ENCODE measurements around the gene NFYC. TPM values are rescaled to one million over a fixed set of nuclear protein-coding genes. Genes with fewer than 3 reads are reported as not detected.

The NFYC gene
- total RNA-seq, 1 donor from 2014 or later: 62.2 TPM

DNA sequence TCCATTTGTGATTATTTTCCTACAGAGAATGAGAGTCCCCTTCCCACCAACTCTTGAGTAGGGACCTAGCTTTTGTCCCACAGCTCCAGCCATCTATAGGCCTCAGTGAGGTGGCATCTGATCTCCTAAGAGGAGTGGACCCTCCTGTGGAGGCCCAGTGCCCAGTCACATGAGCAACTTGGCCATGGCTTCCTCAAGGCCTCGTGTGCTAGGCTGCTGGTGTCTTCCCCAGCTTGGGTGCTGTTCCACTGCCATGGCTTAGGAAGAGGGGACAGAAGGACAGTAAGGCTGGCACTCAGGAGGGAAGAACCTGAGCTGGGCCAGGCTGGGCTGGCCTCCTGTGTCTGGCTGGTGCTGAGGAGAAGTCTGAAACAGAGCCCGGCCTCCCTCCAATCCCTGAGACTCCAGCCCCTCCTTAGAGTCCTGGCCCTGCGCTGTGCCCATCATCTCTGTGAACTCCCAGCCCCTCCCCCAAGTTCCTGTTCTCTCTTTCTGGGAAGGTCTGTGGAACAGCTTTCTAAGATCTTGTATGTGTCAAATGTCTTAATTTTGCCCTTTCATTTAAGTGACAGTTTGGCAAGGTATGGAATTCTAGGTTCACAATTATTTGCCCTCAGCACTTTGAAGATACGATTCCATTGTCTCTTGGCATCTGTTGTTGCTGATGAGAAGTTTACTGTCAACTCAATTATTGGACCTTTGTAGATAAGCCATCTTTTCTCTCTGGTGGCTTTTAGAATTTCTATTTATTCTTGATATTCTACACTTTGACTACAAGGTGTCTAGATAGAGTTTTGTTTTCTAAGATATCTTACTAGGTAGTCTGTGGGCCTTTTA lies 85.0 kb downstream of the NFYC start:
- TF ChIP-seq, protein P1, sequence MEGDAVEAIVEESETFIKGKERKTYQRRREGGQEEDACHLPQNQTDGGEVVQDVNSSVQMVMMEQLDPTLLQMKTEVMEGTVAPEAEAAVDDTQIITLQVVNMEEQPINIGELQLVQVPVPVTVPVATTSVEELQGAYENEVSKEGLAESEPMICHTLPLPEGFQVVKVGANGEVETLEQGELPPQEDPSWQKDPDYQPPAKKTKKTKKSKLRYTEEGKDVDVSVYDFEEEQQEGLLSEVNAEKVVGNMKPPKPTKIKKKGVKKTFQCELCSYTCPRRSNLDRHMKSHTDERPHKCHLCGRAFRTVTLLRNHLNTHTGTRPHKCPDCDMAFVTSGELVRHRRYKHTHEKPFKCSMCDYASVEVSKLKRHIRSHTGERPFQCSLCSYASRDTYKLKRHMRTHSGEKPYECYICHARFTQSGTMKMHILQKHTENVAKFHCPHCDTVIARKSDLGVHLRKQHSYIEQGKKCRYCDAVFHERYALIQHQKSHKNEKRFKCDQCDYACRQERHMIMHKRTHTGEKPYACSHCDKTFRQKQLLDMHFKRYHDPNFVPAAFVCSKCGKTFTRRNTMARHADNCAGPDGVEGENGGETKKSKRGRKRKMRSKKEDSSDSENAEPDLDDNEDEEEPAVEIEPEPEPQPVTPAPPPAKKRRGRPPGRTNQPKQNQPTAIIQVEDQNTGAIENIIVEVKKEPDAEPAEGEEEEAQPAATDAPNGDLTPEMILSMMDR (IDR thresholded peaks at IDR 0.05; ENCODE audit: borderline replicate concordance): no peak
- H3K27ac ChIP-seq (replicated peaks): no peak overlapping the region
- no peak overlapping the region for H3K4me3 ChIP-seq
- intact Hi-C loops (cut with micrococcal nuclease): loop anchor here (10.0 kb wide), 2 partner anchors 68 to 178 kb away; no protein-coding TSS in a partner anchor
- peaks cover 15% of the 10 kb centered on the region for H3K9me3 ChIP-seq (replicated peaks)
- peaks cover 39% of the 10 kb centered on the region for H3K36me3 ChIP-seq
- H3K4me1 ChIP-seq: peaks cover 12% of the 10 kb centered on the region
- no peaks in the 10 kb centered on the region for H3K27me3 ChIP-seq (ENCODE audit: low read depth)
- no peak for DNase-seq

DNA sequence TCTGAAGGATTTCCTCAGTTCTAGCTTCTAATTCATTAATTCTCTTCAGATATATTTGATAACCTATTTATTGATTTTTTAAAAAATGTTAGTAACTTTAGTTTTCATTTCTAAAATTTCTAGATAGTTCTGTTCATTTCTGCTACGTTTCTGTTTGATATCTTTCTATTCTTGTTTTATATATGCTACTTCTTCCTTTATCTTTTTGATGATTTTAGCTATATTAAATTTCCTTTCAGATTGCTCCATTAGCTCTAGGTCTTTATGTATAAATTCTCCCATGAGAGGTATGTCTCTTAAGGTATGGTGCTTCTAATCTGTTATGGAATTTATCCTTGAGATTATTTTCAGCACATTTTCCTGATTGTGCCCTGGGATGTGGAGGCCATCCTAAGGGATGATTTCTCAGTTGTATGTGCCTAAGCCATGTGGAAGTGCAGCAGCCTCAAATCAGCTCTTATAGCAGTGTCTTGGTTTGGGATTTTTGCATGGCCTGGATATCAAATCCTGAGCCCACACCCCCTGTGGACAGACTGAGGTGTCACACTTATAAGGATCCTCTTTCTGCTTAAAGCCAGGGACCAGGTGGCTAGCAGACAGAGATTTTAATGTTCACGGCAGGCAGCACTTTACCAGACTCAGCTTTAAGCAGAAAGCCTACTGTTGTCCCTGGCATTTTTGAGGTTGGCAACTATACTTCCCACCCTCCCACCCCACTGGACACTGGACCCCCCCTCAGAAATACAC lies 85.9 kb downstream of the NFYC start:
- Histone ChIP-seq H3K9me3 (replicated peaks) (peaks cover 15% of the 10 kb centered on the region), H3K36me3 (peaks cover 30% of the 10 kb centered on the region), H3K27me3 (ENCODE audit: low read depth) (no peaks in the 10 kb centered on the region), H3K4me3 (no peak overlapping the region), H3K27ac (replicated peaks) (no peak overlapping the region), H3K4me1 (peaks cover 12% of the 10 kb centered on the region)
- no peak for DNase-seq
- intact Hi-C loops (cut with micrococcal nuclease): loop anchor here (10.0 kb wide), 2 partner anchors 67 to 177 kb away; no protein-coding TSS in a partner anchor
- TF ChIP-seq, protein P1 (IDR thresholded peaks at IDR 0.05; ENCODE audit: borderline replicate concordance): no peak

DNA sequence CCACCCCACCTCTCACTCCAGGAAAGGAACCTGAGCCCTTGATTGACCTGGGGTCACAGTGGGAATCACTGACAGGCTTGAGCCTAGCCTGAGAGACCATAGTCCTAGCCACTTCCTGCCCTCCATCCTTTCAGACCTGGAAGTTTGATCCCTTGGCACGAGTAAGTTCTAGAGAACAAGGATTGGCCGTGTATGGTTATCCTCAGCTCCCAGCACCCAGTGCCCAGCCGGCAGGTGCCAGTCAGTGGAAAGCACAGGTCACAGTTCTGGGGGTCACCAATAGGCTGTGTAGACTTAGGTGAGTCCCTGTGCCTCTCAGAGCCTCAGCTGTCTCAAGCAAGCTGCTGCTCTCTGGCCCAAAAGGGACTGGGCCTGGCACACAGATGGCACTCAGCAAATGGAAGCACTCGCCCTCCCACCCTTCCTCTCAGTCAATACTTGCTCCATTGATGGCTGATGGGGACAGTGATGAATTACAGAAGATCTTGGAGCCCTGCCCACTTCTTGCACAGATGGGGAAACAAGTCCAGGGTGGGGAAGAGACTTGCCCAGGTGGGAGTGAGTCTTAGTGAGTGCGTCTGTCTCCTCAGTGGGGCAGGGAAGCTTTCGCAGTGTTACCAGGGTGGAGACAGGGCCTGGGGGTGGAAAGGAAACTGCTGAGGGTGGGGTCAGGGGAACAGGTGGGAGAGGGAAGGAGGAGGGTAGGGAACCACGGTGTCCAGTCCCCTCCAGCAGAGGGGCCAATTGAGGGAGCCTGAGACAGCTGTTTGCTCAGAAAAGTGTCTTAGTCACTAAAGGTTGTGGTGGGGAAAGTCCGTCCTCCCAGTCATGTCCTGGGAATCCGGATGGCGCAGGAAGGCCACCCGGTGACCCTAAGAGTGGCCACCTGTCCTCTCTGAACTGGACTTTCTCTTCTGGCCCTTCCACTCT lies 89.4 kb downstream of the NFYC start:
- no peak overlapping the region for H3K27ac ChIP-seq (replicated peaks)
- TF ChIP-seq, protein P1 (IDR thresholded peaks at IDR 0.05; ENCODE audit: borderline replicate concordance): no peak
- H3K4me3 ChIP-seq: no peak overlapping the region
- peaks cover 32% of the 10 kb centered on the region for H3K4me1 ChIP-seq
- peaks cover 14% of the 10 kb centered on the region for H3K36me3 ChIP-seq
- no peaks in the 10 kb centered on the region for H3K27me3 ChIP-seq (ENCODE audit: low read depth)
- peaks cover 15% of the 10 kb centered on the region for H3K9me3 ChIP-seq (replicated peaks)
- no peak for DNase-seq
- intact Hi-C loops (cut with micrococcal nuclease): no loop called here

GRCh38 chr1:40781608-40781971 lies 90.1 kb downstream of the NFYC start:
- peaks cover 10% of the 10 kb centered on the region for H3K9me3 ChIP-seq (replicated peaks)
- TF ChIP-seq, protein P1 (IDR thresholded peaks at IDR 0.05; ENCODE audit: borderline replicate concordance): no peak
- no peak overlapping the region for H3K4me3 ChIP-seq
- peaks cover 7% of the 10 kb centered on the region for H3K36me3 ChIP-seq
- H3K27ac ChIP-seq (replicated peaks): no peak overlapping the region
- no peak for DNase-seq
- no peaks in the 10 kb centered on the region for H3K27me3 ChIP-seq (ENCODE audit: low read depth)
- intact Hi-C loops (cut with micrococcal nuclease): no loop called here
- H3K4me1 ChIP-seq: peaks cover 38% of the 10 kb centered on the region

Data from left ventricle myocardium inferior (tissue), 1 donor.